ENCODE data around the gene PIF1.
A peak's percentile ranks its signal among the peaks of the same experiment; 100 is the strongest.
"Not testable (repeated sequence)": the region's sequence is repeated elsewhere in the genome, so short reads cannot be mapped to it uniquely, and the experiment has no call there.

Gene PIF1

GRCh38 chr15:64810497-64811326 lies 14.7 kb downstream of the PIF1 start:
- DNase-seq (ENCODE audit: low spot score) = no peak

DNA sequence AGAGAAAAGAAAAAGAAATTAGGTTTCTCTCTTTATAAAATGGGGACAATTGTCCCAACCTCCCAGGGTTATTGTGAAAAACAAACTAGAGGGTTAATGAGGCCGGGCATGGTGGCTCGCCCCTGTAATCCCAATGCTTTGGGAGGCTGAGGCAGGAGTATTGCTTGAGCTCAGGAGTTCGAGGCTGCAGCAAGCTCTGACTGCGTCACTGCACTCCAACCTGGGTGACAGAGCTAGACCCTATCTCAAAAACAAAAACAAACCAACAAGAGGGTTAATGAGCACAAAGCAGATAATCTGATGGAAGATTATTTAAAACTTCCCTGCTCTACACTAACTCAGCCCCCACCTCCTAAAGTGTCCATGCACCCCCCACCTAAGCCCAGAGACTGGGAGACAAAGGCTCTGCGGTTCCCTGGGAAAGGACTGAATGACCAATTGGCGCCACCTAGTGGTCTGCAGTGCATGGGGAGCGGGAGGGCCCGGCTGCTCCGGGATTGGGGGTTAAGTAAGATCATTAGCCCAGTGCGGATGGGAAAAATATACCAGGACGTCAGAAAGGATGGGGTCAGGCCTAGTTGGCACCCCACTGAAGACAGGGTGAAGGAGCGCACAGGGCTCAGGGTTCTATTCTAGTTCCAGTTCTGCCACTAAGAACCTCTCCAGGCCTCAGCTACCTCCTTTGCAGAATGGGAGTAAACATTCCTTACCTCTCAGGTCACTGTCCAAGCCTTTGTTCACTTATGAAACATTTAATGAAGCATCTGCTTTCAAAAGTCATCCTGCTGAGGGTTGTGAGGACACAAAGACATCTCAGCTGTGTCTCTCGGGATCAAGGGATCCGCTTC lies 15.6 kb downstream of the PIF1 start:
- peak; percentile 75 for DNase-seq (ENCODE audit: low spot score)

DNA sequence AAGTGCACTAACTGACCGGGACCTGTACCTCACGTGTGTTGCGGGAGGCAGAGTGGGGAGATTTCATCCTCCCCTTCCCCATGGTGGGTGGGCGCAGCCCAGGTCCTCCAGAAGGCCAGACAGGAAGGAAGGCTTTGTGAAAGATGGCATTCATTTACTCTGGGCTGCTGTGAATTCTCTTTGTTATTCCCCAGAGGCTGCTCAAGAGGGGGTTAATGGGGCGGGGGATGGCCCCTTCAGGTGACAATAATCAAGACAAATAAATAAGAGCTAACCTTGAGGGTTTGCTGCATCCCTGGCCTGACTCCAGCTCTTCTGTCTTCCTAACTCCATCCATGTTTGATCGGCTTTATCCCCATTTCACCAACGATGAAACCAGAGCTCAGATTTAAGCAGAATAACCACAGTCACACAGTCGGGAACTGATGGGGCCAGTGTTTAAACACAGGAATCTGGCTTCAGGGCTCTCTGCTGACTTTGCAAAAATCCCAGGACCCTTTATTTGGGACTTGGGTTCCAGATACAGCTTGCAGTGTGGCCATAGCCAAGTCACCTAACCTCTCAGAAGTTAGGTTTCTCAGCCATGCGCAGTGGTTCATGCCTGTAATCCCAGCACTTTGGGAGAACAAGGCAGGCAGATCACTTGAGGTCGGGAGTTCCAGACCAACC lies 16.5 kb downstream of the PIF1 start:
- no peak for DNase-seq (ENCODE audit: low spot score)

- no peak for DNase-seq (ENCODE audit: low spot score)
Observed at GRCh38 chr15:64807751-64808222, 17.7 kb downstream of the PIF1 start.

- DNase-seq (ENCODE audit: low spot score) = no peak
Observed at GRCh38 chr15:64807051-64807749, 18.2 kb downstream of the PIF1 start.

GRCh38 chr15:64806509-64806908 lies 18.9 kb downstream of the PIF1 start:
- DNase-seq (ENCODE audit: low spot score) = no peak

DNA sequence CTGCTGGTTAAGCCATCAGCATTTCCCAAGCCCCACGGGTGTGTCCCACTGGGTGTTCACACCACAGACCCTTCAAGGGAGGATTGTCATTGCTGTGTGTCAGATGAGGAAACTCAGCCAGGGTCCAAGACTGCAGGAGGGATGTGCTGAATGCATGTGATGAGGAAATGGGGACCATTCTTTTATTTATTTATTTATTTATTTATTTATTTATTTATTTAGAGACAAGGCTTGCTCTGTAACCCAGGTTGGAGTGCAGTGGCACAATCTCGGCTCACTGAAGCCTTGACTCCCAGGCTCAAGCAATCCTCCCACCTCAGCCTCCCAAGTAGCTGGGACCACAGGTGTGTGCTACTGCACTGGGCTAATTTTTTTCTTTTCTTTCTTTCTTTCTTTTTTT lies 20.8 kb downstream of the PIF1 start:
- no peak for DNase-seq (ENCODE audit: low spot score)

GRCh38 chr15:64803526-64803925 lies 21.9 kb downstream of the PIF1 start:
- no peak for DNase-seq (ENCODE audit: low spot score)

GRCh38 chr15:64800476-64800875 lies 25.0 kb downstream of the PIF1 start:
- DNase-seq (ENCODE audit: low spot score) = no peak

DNA sequence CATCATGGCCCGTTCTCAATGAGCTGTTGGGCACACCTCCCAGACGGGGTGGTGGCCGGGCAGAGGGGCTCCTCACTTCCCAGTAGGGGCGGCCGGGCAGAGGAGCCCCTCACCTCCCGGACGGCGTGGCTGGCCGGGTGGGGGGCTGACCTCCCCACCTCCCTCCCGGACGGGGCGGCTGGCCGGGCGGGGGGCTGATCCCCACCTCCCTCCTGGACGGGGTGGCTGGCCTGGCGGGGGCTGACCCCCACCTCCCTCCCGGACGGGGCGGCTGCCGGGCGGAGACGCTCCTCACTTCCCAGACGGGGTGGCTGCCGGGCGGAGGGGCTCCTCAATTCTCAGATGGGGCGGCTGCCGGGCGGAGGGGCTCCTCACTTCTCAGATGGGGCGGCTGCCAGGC lies 26.5 kb downstream of the PIF1 start:
- DNase-seq (ENCODE audit: low spot score) = not testable (repeated sequence)

DNA sequence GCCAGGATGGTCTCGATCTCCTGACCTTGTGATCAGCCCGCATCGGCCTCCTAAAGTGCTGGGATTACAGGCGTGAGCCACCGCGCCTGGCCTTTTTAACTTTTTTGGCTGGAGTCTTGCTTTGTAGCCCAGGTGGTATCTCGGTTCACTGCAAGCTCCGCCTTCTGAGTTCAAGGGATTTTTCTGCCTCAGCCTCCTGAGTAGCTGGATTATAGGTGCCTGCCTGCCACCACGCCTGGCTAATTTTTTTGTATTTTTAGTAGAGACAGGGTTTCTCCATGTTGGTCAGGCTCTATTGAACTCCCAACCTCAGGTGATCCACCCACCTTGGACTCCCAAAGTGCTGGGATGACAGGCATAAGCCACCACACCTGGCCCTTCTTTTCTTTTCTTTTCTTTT lies 29.5 kb downstream of the PIF1 start:
- not testable (repeated sequence) for DNase-seq (ENCODE audit: low spot score)

DNA sequence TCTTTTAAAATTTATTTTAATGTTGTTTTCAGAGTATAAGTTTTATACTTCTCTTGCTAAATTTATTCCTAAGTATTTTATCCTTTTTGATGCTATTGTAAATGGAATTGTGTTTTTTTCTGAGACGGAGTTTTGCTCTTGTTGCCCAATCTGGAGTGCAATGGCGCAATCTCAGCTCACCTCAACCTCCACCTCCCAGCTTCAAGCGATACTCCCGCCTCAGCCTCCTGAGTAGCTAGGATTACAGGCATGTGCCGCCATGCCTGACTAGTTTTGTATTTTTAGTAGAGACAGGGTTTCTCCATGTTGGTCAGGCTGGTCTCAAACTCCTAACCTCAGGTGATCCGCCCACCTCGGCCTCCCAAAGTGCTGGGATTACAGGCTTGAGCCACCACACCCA lies 30.1 kb downstream of the PIF1 start:
- not testable (repeated sequence) for DNase-seq (ENCODE audit: low spot score)

GRCh38 chr15:64792282-64792681 lies 33.2 kb downstream of the PIF1 start:
- no peak for DNase-seq (ENCODE audit: low spot score)

- DNase-seq (ENCODE audit: low spot score) = no peak
Observed at GRCh38 chr15:64791401-64791800, 34.0 kb downstream of the PIF1 start.

DNA sequence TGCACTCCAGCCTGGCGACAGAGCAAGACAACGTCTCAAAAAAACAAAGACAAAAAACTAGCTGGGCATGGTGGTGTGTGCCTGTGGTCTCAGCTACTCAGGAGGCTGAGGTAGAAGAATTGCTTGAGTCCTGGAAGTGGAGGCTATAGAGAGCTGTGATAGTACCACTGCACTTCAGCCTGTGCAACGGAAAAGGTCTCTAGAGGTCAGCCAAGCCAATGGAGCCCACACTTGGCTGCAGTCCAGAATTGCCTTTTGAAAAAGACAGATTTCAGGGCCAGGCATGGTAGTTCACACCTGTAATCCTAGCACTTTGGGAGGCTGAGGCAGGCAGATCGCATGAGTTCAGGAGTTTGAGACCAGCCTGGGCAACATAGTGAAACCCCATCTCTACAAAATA lies 41.7 kb downstream of the PIF1 start:
- DNase-seq (ENCODE audit: low spot score) = no peak

DNA sequence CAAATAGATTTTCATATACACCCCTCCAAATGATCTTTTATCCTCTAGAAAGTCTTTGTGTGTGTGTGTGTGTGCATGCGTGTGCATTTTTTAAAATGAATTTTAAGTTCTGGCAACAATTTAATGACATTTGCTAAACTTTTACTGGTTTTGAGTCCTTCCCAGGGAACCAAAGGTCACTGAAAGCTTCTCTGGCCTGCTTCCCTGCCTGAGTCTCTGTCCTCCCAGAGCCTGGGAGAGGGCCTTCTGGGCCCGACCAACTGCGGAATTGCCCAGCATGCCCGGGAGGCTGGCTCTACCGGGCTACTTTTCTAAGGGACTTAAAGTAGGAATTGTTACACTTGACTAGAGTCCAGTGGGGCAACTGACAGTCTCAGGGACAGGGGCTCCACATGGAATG lies 42.7 kb downstream of the PIF1 start:
- DNase-seq (ENCODE audit: low spot score) = no peak

GRCh38 chr15:64781299-64781698 lies 44.1 kb downstream of the PIF1 start:
- DNase-seq (ENCODE audit: low spot score) = no peak

DNA sequence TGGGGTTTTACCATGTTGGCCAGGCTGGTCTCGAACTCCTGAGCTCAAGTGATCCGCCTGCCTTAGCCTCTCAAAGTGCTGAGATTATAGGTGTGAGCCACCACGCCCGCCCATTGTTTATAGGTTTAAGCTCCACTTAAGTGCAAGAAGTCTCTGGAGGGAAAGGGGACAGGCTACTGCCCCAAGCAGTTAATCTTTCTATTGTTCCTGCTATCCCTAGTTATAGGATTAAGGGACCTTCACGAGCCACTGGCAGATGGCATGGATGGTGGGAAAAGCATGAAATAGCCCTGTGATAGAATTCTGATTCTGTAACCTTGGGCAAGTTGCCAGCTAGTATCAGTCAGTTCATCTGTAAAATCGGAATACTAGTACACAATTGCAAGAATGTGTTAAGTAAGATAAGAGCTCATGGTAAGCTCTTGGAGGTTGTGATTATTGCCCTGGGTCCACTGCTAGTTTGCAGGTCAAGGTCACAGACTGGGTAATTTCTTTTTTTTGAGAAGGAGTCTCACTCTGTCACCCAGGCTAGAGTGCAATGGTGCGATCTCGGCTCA lies 44.8 kb downstream of the PIF1 start:
- no peak for DNase-seq (ENCODE audit: low spot score)

DNA sequence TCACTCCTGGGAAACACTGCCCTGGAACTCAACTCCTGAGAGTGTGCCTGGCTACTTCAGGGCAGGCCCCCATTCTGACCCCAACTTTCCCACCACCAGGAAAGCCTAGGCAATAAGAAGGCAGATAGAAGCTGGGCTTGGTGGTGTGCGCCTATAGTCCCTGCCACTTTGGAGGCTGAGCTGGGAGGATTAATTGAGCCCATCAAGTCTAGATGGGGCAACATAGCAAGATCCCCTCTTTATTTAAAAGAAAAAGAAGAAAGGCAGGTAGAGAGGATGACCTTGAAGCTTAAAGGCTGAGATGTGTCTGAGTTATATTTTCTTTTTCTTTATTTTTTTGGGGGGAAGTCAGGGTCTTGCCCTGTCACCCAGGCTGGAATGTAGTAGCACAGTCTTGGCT lies 45.8 kb downstream of the PIF1 start:
- no peak for DNase-seq (ENCODE audit: low spot score)

GRCh38 chr15:64779024-64779423 lies 46.4 kb downstream of the PIF1 start:
- no peak for DNase-seq (ENCODE audit: low spot score)

DNA sequence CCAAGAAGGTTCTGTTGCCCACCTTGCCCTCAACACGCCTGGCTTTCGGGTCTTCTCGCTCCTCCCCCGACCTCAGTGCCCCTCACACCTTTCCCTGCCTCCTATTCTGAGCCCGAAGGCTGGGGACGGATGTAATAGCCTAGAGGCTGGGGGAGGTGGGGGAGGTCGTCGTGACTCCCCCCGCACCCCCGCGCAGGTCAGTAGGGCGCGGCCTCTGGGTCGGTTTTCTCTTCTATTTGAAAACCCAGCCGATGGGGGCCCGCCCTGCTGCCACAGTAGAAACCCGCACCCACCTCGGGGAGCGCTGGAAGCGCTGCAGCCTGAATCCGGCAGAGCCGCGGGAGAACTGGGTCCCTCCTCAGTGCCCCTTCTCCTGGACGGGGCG lies 49.1 kb downstream of the PIF1 start:
- DNase-seq (ENCODE audit: low spot score) = no peak

Measured in hematopoietic multipotent progenitor cell treated with erythropoietin and hydrocortisone succinate and interleukin-3 and kit ligand, for 17 days (in vitro differentiated cells).